SK-N-SH (cell line): ENCODE measurements around the gene WLS. TPM values are rescaled to one million over a fixed set of nuclear protein-coding genes. Genes with fewer than 3 reads are reported as not detected.

ENCODE experiments used
- CTCF ChIA-PET: fragments of 300-600, 350-600 bp; formaldehyde crosslinking; extraction: SDS; loops from one replicate; lab custom pipeline; 2021; lab: Yijun Ruan, JAX
- POLR2A ChIA-PET: fragments of 350-600 bp; sonication (Branson Sonifier 250); formaldehyde crosslinking; extraction: SDS; loops from one replicate; lab custom pipeline; 2020; ENCODE audit warnings: antibody characterized with exemption, inconsistent platforms; lab: Yijun Ruan, JAX
- DNase-seq: peaks from one replicate; pipeline ENCODE4 v3.0.0; 2012
- H2AFZ ChIP-seq: fragments of 200-600 bp; sonication (generic); 2 replicates; pipeline ENCODE4 v1.8.1; 2016; ENCODE audit warnings: antibody characterized with exemption, mild to moderate bottlenecking, low read depth
- H3F3A ChIP-seq: fragments of 200-600 bp; sonication (generic); replicated peaks from 2 replicates; pipeline ENCODE3; 2016; ENCODE audit warnings: antibody characterized with exemption, mild to moderate bottlenecking; ENCODE audit not compliant: insufficient read depth
- H3K27ac ChIP-seq, 2 experiments: fragments of 200-500 bp in 1 of 2; fragments of 200-600 bp in 1 of 2; sonication (Bioruptor generic) in 1 of 2; sonication (generic), shearing (Covaris generic) in 1 of 2; 2 replicates each; pipeline versions ENCODE4 v1.5.1 to v1.6.1; 2014 to 2016; ENCODE audit warnings: low read depth in 2 of 2, inconsistent platforms in 1 of 2, low read length in 1 of 2, mild to moderate bottlenecking in 1 of 2, mixed read lengths in 1 of 2
- H3K27me3 ChIP-seq: fragments of 200-600 bp; sonication (generic), shearing (Covaris generic); 2 replicates; pipeline ENCODE4 v1.6.1; 2016; ENCODE audit warnings: mixed run types; ENCODE audit not compliant: insufficient read depth
- H3K36me3 ChIP-seq, 2 experiments: fragments of 200-500 bp in 1 of 2; fragments of 200-600 bp in 1 of 2; sonication (Bioruptor generic) in 1 of 2; sonication (generic) in 1 of 2; replicated peaks in 1 of 2; 2 replicates each; pipeline versions ENCODE3 to v1.5.1; 2014 to 2016; ENCODE audit warnings: low read length in 1 of 2, mild to moderate bottlenecking in 1 of 2; ENCODE audit not compliant: insufficient read depth in 2 of 2, control insufficient read depth in 1 of 2
- H3K4me1 ChIP-seq, 2 experiments: fragments of 200-500 bp in 1 of 2; fragments of 200-600 bp in 1 of 2; sonication (Bioruptor generic) in 1 of 2; sonication (generic), shearing (Covaris generic) in 1 of 2; 2 replicates each; pipeline versions ENCODE4 v1.5.1 to v1.6.1; 2014 to 2016; ENCODE audit warnings: low read depth in 1 of 2, low read length in 1 of 2, mixed run types in 1 of 2; ENCODE audit not compliant: insufficient read depth in 2 of 2, control insufficient read depth in 1 of 2
- H3K4me2 ChIP-seq: fragments of 200-600 bp; sonication (generic), shearing (Covaris generic); 2 replicates; pipeline ENCODE4 v1.6.1; 2017; ENCODE audit warnings: mixed run types
- H3K4me3 ChIP-seq, 2 experiments: fragments of 200-500 bp in 1 of 2; fragments of 200-600 bp in 1 of 2; sonication (Bioruptor generic) in 1 of 2; sonication (generic), shearing (Covaris generic) in 1 of 2; 2 replicates each; pipeline versions ENCODE4 v1.5.1 to v1.8.1; 2014 to 2016; ENCODE audit warnings: low read depth in 2 of 2, inconsistent platforms in 1 of 2, low read length in 1 of 2, mild to moderate bottlenecking in 1 of 2, mixed read lengths in 1 of 2, moderate library complexity in 1 of 2
- H3K79me2 ChIP-seq: fragments of 200-600 bp; sonication (generic); 2 replicates; pipeline ENCODE4 v1.8.1; 2017; ENCODE audit warnings: mild to moderate bottlenecking; ENCODE audit not compliant: insufficient read depth
- H3K9ac ChIP-seq: fragments of 200-600 bp; sonication (generic); 2 replicates; pipeline ENCODE4 v1.6.1; 2017; ENCODE audit warnings: mixed run types
- H3K9me2 ChIP-seq: fragments of 200-600 bp; sonication (generic); 2 replicates; pipeline ENCODE4 v1.6.1; 2017; ENCODE audit warnings: mixed run types
- H3K9me3 ChIP-seq: fragments of 200-600 bp; sonication (generic); 2 replicates; pipeline ENCODE4 v1.6.1; 2017; ENCODE audit warnings: mixed run types, mild to moderate bottlenecking, moderate library complexity
- H4K20me1 ChIP-seq: fragments of 200-600 bp; sonication (generic); 2 replicates; pipeline ENCODE4 v1.6.1; 2017; ENCODE audit warnings: mild to moderate bottlenecking, mixed run types; ENCODE audit not compliant: insufficient read depth
- FOSL2 ChIP-seq: IDR thresholded peaks from 2 replicates; pipeline ENCODE4 v1.4.0; 2012; ENCODE audit warnings: low read depth, mild to moderate bottlenecking, moderate library complexity, borderline replicate concordance
- GABPA ChIP-seq: IDR thresholded peaks from 2 replicates; pipeline ENCODE4 v1.4.0; 2012; ENCODE audit warnings: low read depth, mild to moderate bottlenecking
- GATA2 ChIP-seq: sonication (generic); formaldehyde crosslinking; IDR thresholded peaks from 2 replicates; pipeline ENCODE4 v1.5.0; 2020; ENCODE audit warnings: mild to moderate bottlenecking, missing genetic modification reagents
- MEF2A ChIP-seq: IDR thresholded peaks from 2 replicates; pipeline ENCODE4 v1.4.0; 2012; ENCODE audit warnings: low read depth, borderline replicate concordance
- MXI1 ChIP-seq: IDR thresholded peaks from 2 replicates; pipeline ENCODE4 v1.6.1; 2012; ENCODE audit warnings: mild to moderate bottlenecking, low read depth, low read length, improper control_type of control experiment
- NRF1 ChIP-seq: IDR thresholded peaks from 2 replicates; pipeline ENCODE4 v1.6.1; 2012; ENCODE audit warnings: low read depth, mild to moderate bottlenecking, low read length
- POLR2AphosphoS5 ChIP-seq: IDR thresholded peaks from 2 replicates; pipeline ENCODE4 v1.6.1; 2012; ENCODE audit warnings: low read depth, low read length
- RAD21 ChIP-seq: IDR thresholded peaks from 2 replicates; pipeline ENCODE4 v1.6.1; 2012; ENCODE audit warnings: mild to moderate bottlenecking, low read length
- RXRA ChIP-seq: IDR thresholded peaks from 2 replicates; pipeline ENCODE4 v1.4.0; 2012; ENCODE audit warnings: low read depth, mild to moderate bottlenecking, borderline replicate concordance
- SIN3A ChIP-seq: IDR thresholded peaks from 2 replicates; pipeline ENCODE4 v1.6.1; 2012; ENCODE audit warnings: low read depth, mild to moderate bottlenecking, low read length, moderate library complexity, borderline replicate concordance
- SMC3 ChIP-seq: IDR thresholded peaks from 2 replicates; pipeline ENCODE4 v1.6.1; 2012; ENCODE audit warnings: low read depth, low read length, improper control_type of control experiment
- TCF12 ChIP-seq: IDR thresholded peaks from 2 replicates; pipeline ENCODE4 v1.4.0; 2012
- TEAD4 ChIP-seq: IDR thresholded peaks from 2 replicates; pipeline ENCODE4 v1.4.0; 2012; ENCODE audit warnings: mild to moderate bottlenecking, borderline replicate concordance; ENCODE audit not compliant: insufficient read depth
- YY1 ChIP-seq: IDR thresholded peaks from 2 replicates; pipeline ENCODE4 v1.4.0; 2012; ENCODE audit warnings: low read depth, mild to moderate bottlenecking
- WGBS: methylation state at CpG from one replicate; pipeline ENCODE4 v1.1.6; 2017; ENCODE audit warnings: low lambda C conversion rate; 5-methylcytosine and 5-hydroxymethylcytosine counted together
- polyA plus RNA-seq, 3 experiments: library from polyadenylated mRNA; depleted of rRNA; stranded (reverse); fragments of >200 nt; gene quantifications; 2 replicates each; pipeline ENCODE4 v1.2.3, GENCODE V29; 2012
- TF ChIP-seq, protein P1 (sequence below): IDR thresholded peaks from 2 replicates; pipeline ENCODE4 v1.4.0; 2012; ENCODE audit warnings: low read depth, borderline replicate concordance
- TF ChIP-seq, protein P2 (sequence below): IDR thresholded peaks from 2 replicates; pipeline ENCODE4 v1.6.1; 2012; ENCODE audit warnings: mild to moderate bottlenecking, low read depth, low read length, moderate library complexity
- TF ChIP-seq, protein P3 (sequence below): IDR thresholded peaks from 2 replicates; pipeline ENCODE4 v1.4.0; 2012; ENCODE audit warnings: low read depth
- TF ChIP-seq, protein P4 (sequence below): fragments of 150-350 bp; IDR thresholded peaks from 2 replicates; pipeline ENCODE4 v1.6.1; 2016; ENCODE audit warnings: mild to moderate bottlenecking, low read depth, low read length

WLS gene
- polyA plus RNA-seq, 1 of the 3 experiments (the other 2 are of a cell fraction), result 69.0 TPM

DNA sequence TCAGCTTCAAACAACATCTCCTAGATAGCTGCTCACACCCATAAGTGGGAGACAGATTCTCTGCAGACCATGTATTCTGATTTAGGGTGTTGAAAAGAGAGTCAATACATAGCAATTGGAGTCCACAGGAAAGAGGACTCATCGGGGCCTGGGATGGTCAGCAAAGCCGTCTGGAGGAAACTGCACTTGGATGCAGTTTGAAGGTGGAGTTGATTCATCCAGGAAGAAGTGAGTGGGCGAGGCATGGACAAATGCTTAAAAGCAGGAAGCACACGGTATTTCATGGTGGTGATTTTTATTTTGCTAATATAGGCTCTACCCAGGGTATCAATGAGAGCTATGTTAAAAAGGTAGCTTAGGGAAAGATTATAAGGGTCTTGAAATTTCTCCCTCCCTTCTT lies 145.1 kb downstream of the WLS start:
- no peak for DNase-seq
- no peaks in the 10 kb centered on the region for H3K36me3 ChIP-seq
- 86% methylated on average over 4 of the region's 4 CpGs for WGBS

DNA sequence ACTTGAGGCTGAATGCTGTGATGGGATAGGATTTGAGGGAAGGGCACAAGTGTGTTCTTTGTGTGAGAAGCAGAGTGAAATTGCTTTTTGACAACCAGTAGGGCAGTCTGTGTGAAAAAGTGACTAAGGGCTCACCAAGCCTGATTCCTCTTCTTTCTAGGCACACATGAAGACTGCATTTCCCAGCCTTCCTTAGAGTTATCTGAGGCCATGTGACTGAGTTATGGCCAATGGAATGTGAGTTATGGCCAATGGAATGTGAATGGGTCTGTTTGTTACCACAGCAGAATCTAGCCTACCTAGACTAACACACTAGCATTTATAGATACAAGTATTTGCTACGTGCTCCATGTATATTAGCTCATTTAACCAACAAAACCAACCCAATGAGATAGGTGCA lies 146.6 kb downstream of the WLS start:
- H3K4me1 ChIP-seq, result no peaks in the 10 kb centered on the region
- no peak for DNase-seq
- CTCF ChIA-PET, result no interaction called here
- H3K9me2 ChIP-seq, result no peaks in the 10 kb centered on the region
- no peaks in the 10 kb centered on the region for H3K27me3 ChIP-seq
- H2AFZ ChIP-seq, result no peak overlapping the region
- no peak overlapping the region for H3K4me3 ChIP-seq
- no peaks in the 10 kb centered on the region for H3K36me3 ChIP-seq
- no peak for TF ChIP-seq FOSL2
- TF ChIP-seq YY1, result no peak
- no peak for TF ChIP-seq GABPA
- TF ChIP-seq, protein P1, sequence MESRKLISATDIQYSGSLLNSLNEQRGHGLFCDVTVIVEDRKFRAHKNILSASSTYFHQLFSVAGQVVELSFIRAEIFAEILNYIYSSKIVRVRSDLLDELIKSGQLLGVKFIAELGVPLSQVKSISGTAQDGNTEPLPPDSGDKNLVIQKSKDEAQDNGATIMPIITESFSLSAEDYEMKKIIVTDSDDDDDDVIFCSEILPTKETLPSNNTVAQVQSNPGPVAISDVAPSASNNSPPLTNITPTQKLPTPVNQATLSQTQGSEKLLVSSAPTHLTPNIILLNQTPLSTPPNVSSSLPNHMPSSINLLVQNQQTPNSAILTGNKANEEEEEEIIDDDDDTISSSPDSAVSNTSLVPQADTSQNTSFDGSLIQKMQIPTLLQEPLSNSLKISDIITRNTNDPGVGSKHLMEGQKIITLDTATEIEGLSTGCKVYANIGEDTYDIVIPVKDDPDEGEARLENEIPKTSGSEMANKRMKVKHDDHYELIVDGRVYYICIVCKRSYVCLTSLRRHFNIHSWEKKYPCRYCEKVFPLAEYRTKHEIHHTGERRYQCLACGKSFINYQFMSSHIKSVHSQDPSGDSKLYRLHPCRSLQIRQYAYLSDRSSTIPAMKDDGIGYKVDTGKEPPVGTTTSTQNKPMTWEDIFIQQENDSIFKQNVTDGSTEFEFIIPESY, result no peak
- no peak for TF ChIP-seq SIN3A
- TF ChIP-seq, protein P2, sequence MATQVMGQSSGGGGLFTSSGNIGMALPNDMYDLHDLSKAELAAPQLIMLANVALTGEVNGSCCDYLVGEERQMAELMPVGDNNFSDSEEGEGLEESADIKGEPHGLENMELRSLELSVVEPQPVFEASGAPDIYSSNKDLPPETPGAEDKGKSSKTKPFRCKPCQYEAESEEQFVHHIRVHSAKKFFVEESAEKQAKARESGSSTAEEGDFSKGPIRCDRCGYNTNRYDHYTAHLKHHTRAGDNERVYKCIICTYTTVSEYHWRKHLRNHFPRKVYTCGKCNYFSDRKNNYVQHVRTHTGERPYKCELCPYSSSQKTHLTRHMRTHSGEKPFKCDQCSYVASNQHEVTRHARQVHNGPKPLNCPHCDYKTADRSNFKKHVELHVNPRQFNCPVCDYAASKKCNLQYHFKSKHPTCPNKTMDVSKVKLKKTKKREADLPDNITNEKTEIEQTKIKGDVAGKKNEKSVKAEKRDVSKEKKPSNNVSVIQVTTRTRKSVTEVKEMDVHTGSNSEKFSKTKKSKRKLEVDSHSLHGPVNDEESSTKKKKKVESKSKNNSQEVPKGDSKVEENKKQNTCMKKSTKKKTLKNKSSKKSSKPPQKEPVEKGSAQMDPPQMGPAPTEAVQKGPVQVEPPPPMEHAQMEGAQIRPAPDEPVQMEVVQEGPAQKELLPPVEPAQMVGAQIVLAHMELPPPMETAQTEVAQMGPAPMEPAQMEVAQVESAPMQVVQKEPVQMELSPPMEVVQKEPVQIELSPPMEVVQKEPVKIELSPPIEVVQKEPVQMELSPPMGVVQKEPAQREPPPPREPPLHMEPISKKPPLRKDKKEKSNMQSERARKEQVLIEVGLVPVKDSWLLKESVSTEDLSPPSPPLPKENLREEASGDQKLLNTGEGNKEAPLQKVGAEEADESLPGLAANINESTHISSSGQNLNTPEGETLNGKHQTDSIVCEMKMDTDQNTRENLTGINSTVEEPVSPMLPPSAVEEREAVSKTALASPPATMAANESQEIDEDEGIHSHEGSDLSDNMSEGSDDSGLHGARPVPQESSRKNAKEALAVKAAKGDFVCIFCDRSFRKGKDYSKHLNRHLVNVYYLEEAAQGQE, result no peak
- no peak for TF ChIP-seq TCF12
- no peak for TF ChIP-seq RXRA
- H3K27ac ChIP-seq, result no peak overlapping the region
- H3K79me2 ChIP-seq, result no peaks in the 10 kb centered on the region
- no peaks in the 10 kb centered on the region for H3F3A ChIP-seq
- POLR2A ChIA-PET, result no interaction called here
- H4K20me1 ChIP-seq, result no peaks in the 10 kb centered on the region
- WGBS, result 71% methylated on average over 1 of the region's 1 CpG
- H3K9me3 ChIP-seq, result no peaks in the 10 kb centered on the region
- H3K9ac ChIP-seq, result no peak overlapping the region
- no peak overlapping the region for H3K4me2 ChIP-seq

More for the DNA sequence above, 145.1 kb downstream of the WLS start:
- no peak for TF ChIP-seq POLR2AphosphoS5
- no peak for TF ChIP-seq GATA2 (CRISPR knock-in tag)
- TF ChIP-seq FOSL2, result no peak
- TF ChIP-seq RXRA, result no peak
- no peak for TF ChIP-seq MEF2A
- TF ChIP-seq, protein P3, sequence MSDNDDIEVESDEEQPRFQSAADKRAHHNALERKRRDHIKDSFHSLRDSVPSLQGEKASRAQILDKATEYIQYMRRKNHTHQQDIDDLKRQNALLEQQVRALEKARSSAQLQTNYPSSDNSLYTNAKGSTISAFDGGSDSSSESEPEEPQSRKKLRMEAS, result no peak
- TF ChIP-seq, protein P1, result no peak
- TF ChIP-seq YY1, result no peak
- TF ChIP-seq MXI1, result no peak
- TF ChIP-seq SMC3, result no peak
- no peak for TF ChIP-seq TCF12
- no peak for TF ChIP-seq NRF1
- no peak for TF ChIP-seq TEAD4
- TF ChIP-seq, protein P4, sequence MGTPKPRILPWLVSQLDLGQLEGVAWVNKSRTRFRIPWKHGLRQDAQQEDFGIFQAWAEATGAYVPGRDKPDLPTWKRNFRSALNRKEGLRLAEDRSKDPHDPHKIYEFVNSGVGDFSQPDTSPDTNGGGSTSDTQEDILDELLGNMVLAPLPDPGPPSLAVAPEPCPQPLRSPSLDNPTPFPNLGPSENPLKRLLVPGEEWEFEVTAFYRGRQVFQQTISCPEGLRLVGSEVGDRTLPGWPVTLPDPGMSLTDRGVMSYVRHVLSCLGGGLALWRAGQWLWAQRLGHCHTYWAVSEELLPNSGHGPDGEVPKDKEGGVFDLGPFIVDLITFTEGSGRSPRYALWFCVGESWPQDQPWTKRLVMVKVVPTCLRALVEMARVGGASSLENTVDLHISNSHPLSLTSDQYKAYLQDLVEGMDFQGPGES, result no peak
- TF ChIP-seq RAD21, result no peak
- Histone ChIP-seq H3K27ac (no peak overlapping the region), H3K4me1 (no peaks in the 10 kb centered on the region), H3K79me2 (no peaks in the 10 kb centered on the region), H3K9me3 (no peaks in the 10 kb centered on the region), H3K9ac (no peak overlapping the region), H3K4me2 (no peak overlapping the region), H2AFZ (no peak overlapping the region), H3F3A (no peaks in the 10 kb centered on the region), H3K27me3 (no peaks in the 10 kb centered on the region), H3K4me3 (no peak overlapping the region), H4K20me1 (no peaks in the 10 kb centered on the region), H3K9me2 (no peaks in the 10 kb centered on the region)
- ChIA-PET CTCF (interaction anchor here (0.6 to 1.1 kb wide), 2 partner anchors 16 to 233 kb away, joined by 3 read pairs; no protein-coding TSS in a partner anchor), POLR2A (no interaction called here)
